Sigmoid colon (tissue), 4 donors: Measurements from ENCODE around the gene C2orf42.
"Not testable (repeated sequence)": the region's sequence is repeated elsewhere in the genome, so short reads cannot be mapped to it uniquely, and the experiment has no call there.

Experiments
- EP300 ChIP-seq, 4 donors: sonication (generic); formaldehyde crosslinking; IDR thresholded peaks; one replicate each; pipeline ENCODE4 v1.6.1; 2017; ENCODE audit warnings: antibody characterized with exemption in 4 of 4
- POLR2A ChIP-seq, 2 donors: fragments of 450-650 bp; IDR thresholded peaks; one replicate each; pipeline ENCODE4 v1.6.1; 2016; ENCODE audit warnings: antibody characterized with exemption in 2 of 2, mild to moderate bottlenecking in 2 of 2, moderate library complexity in 2 of 2
- POLR2AphosphoS5 ChIP-seq, 4 donors: sonication (generic); formaldehyde crosslinking; IDR thresholded peaks; one replicate each; pipeline ENCODE4 v1.6.1; 2017; ENCODE audit warnings: antibody characterized with exemption in 4 of 4
- TF ChIP-seq, protein P1 (sequence below), 4 experiments: fragments of 450-650 bp in 3 of 4; fragments of 200-600 bp in 1 of 4; IDR thresholded peaks; one replicate each; pipeline ENCODE4 v1.5.1; 2016 to 2019; ENCODE audit warnings: antibody characterized with exemption in 4 of 4, mild to moderate bottlenecking in 3 of 4, moderate library complexity in 2 of 4

DNA sequence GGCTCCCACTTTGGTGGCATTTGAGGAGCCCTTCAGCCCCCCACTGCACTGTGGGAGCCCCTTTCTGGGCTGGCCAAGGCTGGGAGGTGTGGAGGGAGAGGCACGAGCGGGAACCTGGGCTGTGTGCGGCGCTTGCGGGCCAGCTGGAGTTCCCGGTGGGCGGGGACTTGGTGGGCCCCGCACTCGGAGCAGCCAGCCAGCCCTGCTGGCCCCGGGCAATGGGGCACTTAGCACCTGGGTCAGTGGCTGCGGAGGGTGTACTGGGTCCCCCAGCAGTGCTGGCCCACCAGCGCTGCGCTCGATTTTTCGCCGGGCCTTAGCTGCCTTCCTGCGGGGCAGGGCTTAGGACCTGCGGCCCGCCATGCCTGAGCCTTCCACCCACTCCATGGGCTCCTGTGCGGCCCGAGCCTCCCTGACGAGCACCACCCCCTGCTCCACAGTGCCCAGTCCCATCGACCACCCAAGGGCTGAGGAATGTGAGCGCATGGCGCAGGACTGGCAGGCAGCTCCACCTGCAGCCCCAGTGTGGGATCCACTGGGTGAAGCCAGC lies 42.5 kb downstream of the C2orf42 start:
- TF ChIP-seq, protein P1, sequence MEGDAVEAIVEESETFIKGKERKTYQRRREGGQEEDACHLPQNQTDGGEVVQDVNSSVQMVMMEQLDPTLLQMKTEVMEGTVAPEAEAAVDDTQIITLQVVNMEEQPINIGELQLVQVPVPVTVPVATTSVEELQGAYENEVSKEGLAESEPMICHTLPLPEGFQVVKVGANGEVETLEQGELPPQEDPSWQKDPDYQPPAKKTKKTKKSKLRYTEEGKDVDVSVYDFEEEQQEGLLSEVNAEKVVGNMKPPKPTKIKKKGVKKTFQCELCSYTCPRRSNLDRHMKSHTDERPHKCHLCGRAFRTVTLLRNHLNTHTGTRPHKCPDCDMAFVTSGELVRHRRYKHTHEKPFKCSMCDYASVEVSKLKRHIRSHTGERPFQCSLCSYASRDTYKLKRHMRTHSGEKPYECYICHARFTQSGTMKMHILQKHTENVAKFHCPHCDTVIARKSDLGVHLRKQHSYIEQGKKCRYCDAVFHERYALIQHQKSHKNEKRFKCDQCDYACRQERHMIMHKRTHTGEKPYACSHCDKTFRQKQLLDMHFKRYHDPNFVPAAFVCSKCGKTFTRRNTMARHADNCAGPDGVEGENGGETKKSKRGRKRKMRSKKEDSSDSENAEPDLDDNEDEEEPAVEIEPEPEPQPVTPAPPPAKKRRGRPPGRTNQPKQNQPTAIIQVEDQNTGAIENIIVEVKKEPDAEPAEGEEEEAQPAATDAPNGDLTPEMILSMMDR (IDR thresholded peaks at IDR 0.05): not testable (repeated sequence)
- TF ChIP-seq POLR2AphosphoS5, POLR2A, EP300 (IDR thresholded peaks at IDR 0.05): not testable (repeated sequence)
